Stomach smooth muscle (tissue), 2 donors: ENCODE data around the gene EAF2.

ENCODE experiments used
- H3K27ac ChIP-seq: one replicate; pipeline ENCODE4 v1.7.0; 2013; ENCODE audit warnings: mild to moderate bottlenecking, low read length, inconsistent platforms
- H3K27me3 ChIP-seq, 2 donors: one replicate each; pipeline ENCODE4 v1.7.0; 2013; ENCODE audit warnings: low read length in 2 of 2; ENCODE audit not compliant: insufficient read depth in 2 of 2, control insufficient read depth in 1 of 2
- H3K36me3 ChIP-seq, 2 donors: one replicate each; pipeline ENCODE4 v1.7.0; 2013; ENCODE audit warnings: low read length in 2 of 2; ENCODE audit not compliant: control insufficient read depth in 2 of 2, insufficient read depth in 2 of 2
- H3K4me1 ChIP-seq: one replicate; pipeline ENCODE4 v1.7.0; 2013; ENCODE audit warnings: low read length; ENCODE audit not compliant: control insufficient read depth, insufficient read depth
- H3K4me3 ChIP-seq, 2 donors: one replicate each; pipeline ENCODE4 v1.7.0; 2013; ENCODE audit warnings: low read length in 2 of 2
- H3K9ac ChIP-seq, 2 donors: one replicate each; pipeline ENCODE4 v1.7.0; 2013; ENCODE audit warnings: low read length in 2 of 2, mild to moderate bottlenecking in 1 of 2
- H3K9me3 ChIP-seq, 2 donors: one replicate each; pipeline ENCODE4 v1.7.0; 2013; ENCODE audit warnings: low read length in 2 of 2; ENCODE audit not compliant: control insufficient read depth in 2 of 2
- donor health status: healthy.
- donor health status: Pancreatic carcinoma.

Gene EAF2

DNA sequence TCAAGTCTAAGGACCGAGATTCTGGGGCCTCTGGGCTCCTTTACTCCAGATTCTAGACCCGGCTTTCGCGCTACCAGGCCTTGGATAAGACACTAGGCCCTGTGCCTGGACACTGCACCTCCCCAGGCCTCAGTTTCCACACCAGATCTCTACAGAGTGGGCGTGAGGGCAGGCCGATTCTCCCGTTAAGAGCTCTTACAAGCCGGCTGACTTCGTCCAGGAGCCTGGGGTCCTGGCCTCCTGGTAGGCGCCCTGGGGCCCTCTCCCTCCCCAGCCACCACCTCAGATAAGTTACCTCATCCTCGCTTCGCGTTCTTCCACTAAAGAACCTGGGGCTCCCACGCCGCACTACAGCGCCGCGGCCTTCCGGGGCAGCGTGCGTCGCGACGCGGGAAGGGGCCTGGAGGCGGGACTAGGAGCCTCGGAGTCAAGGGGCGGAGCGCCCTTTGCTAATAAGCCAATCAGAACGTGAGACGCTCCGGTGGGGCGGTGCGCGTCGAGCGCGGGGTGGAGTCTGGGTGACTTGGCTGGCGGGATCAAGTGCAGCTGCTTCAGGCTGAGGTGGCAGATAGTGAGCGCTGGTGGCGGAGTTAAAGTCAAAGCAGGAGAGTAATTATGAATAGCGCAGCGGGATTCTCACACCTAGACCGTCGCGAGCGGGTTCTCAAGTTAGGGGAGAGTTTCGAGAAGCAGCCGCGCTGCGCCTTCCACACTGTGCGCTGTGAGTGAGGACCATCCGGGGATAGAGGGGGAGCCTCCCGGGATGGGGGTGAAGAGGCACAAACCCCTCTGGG is at the start of gene EAF2, which contains the start of gene IQCB1:
EAF2 (plus strand) TSS at position 539 of the 794 bp plus-strand sequence; CDS start at position 616, 77 bp downstream.
IQCB1 (minus strand) TSS at position 390 of the 794 bp plus-strand sequence. CDS start 6,100 bp downstream, outside the sequence.
- Histone ChIP-seq H3K36me3 (no peaks in the 10 kb centered on the region), H3K4me3 (peak within 1 kb of the TSS; percentile 84 to 88), H3K9me3 (no peaks in the 10 kb centered on the region), H3K9ac (peak within 1 kb of the TSS; percentile 86 to 95), H3K27ac (peak within 1 kb of the TSS; percentile 58), H3K27me3 (no peaks in the 10 kb centered on the region), H3K4me1 (peaks cover 10% of the 10 kb centered on the region)

DNA sequence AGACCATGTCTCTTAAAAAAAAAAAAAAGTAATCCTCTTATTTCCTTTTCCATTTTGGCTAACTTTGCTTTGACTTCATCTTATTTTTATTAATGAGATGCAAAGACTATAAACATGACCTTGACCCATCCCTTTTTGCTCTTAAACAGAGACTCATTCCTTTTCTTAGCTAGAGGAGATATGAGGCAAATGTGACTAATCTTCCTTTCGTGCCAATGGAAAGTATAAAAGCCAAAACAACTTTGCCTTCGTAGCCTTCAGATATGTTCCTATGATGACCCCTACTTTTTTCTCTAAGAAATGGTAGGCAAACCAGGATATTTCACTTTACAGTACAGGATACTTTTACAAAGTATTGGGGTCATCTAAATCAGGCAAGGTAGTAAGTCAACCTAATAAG is 48.5 kb upstream of the EAF2 start:
- no peaks in the 10 kb centered on the region for H3K9me3 ChIP-seq

DNA sequence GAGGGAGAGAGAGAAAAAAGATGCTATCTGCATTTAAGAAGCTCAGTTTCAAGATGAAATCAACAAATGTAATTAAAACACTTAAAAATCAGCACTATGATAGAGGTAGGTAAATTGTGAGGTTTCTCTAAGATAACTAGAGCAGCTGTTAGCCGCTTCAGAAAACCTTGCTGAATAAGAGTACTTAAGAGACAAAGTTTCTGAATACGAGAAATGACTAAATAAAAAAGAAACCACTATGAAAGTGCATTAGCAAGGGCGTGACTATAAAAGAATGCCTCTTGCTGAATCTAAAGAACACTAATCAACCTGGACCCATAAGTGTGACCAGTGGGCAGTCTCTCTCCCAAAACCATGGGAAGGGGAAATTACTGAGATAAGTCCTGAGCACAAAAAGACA is 41.9 kb upstream of the EAF2 start:
- Histone ChIP-seq H3K36me3 (peaks cover 0 to 17% of the 10 kb centered on the region in 2 donors), H3K27ac (no peak overlapping the region), H3K4me3 (no peak overlapping the region), H3K4me1 (no peaks in the 10 kb centered on the region), H3K9me3 (no peaks in the 10 kb centered on the region), H3K9ac (no peak overlapping the region), H3K27me3 (no peaks in the 10 kb centered on the region)

More for the DNA sequence above, 48.5 kb upstream of the EAF2 start:
- no peaks in the 10 kb centered on the region for H3K4me1 ChIP-seq
- H3K27ac ChIP-seq = no peak overlapping the region
- H3K27me3 ChIP-seq = no peaks in the 10 kb centered on the region
- H3K36me3 ChIP-seq = peaks cover 2 to 24% of the 10 kb centered on the region in 2 donors
- no peak overlapping the region for H3K9ac ChIP-seq
- H3K4me3 ChIP-seq = no peak overlapping the region

DNA sequence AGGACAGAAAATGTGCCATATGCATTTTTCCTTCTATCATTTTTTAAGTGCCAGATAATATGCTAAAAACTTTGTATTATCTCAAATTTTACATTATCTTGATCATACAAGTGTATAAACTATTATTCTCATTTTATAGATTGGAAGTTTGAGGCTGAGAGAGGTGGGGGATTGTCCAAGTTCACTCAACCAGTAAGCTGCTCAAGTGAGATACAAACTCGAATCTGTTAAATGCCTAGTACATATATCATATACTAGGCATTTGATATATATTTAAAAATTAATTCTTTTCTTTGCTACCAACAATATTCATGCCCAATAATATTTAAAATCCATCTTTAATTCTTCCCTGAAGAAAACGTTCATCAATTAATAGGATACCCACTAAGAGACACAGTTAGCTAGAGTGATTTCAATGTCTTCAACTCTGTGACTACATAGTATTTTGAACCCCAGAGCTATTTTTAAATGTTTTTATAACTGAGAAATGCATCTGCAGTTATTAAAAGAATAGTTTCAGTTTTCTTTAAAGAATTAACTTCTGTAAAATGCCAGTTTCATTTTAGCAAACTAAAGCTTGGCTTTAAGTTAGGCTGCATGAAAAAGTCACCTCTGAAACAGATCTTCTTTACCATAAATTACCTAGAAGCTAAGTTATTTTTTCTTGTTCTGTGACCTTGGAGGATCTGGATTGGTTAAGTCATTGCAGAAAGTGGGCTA is 40.6 kb upstream of the EAF2 start:
- no peaks in the 10 kb centered on the region for H3K27me3 ChIP-seq
- H3K9me3 ChIP-seq = no peaks in the 10 kb centered on the region
- no peak overlapping the region for H3K9ac ChIP-seq
- no peaks in the 10 kb centered on the region for H3K4me1 ChIP-seq
- no peak overlapping the region for H3K27ac ChIP-seq
- H3K36me3 ChIP-seq = peaks cover 0 to 4% of the 10 kb centered on the region in 2 donors
- H3K4me3 ChIP-seq = no peak overlapping the region

DNA sequence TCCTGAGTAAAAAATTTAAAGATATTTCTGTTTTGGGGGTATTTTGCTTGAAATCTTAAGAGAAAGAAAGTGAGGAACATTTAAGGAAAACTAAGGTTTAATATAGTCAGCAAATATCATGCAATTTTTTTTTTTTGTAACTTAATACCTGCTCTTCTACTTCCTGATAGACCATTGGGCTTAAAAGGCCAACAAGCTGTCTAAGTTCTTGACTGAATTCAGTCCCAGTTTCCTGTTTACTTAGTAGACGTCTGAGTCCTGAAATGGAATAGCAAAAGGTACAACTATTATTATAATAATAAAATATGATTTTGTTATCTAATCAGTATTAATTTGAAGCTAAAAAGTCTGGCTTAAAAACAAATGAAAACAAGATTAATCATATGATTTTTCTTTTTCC is 38.0 kb upstream of the EAF2 start:
- Histone ChIP-seq H3K27me3 (no peaks in the 10 kb centered on the region), H3K27ac (no peak overlapping the region), H3K4me1 (no peaks in the 10 kb centered on the region), H3K9ac (no peak overlapping the region), H3K4me3 (no peak overlapping the region), H3K9me3 (no peaks in the 10 kb centered on the region), H3K36me3 (peaks cover 0 to 2% of the 10 kb centered on the region in 2 donors)

DNA sequence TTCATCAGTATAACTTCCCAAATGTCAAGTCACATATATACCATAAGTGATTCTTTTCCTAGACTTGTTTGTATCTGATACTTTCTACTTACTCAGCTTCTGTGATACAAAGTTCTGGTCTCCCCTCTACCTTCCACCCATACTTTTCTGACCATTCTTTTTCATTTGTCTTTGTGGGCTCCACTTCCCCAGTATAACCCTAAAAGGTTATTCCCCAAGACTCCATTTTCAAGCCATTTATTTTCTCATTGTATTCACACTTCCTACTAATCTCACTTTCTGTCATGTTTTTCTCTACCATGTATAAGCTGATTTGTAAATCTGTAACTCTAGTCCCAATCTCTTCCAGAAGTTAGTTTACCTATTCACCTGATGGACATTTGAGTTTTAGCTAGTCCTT is 34.1 kb upstream of the EAF2 start:
- Histone ChIP-seq H3K36me3 (peaks cover 2 to 8% of the 10 kb centered on the region in 2 donors), H3K9me3 (no peaks in the 10 kb centered on the region), H3K4me1 (no peaks in the 10 kb centered on the region), H3K27ac (no peak overlapping the region), H3K27me3 (no peaks in the 10 kb centered on the region), H3K4me3 (no peak overlapping the region), H3K9ac (no peak overlapping the region)

DNA sequence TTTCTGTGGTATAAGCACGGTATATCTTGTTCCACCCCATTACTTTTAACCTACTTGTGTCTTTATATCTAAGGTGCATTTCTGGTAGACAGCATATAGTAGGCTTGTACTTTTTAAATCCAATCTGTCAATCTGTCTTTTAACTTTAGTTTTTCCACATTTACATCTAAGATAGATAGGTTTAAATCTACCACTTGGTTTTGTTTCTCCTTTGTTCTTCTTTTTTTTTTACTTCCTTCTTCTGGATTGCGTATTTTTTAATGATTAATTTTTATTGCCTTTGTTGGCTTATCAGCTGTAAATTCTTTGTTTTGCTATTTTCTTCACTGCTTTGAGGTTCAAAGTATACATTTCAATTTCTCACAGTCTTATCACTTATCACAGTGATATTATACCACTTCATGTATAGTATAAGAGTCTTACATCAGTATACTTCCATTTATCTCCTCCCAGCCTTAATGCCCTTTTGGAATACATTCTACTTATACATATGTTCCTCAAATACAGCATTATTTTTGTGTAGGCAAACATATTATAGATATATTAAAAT is 31.2 kb upstream of the EAF2 start:
- no peaks in the 10 kb centered on the region for H3K9me3 ChIP-seq
- no peak overlapping the region for H3K9ac ChIP-seq
- H3K4me3 ChIP-seq = no peak overlapping the region
- no peaks in the 10 kb centered on the region for H3K4me1 ChIP-seq
- H3K27me3 ChIP-seq = no peaks in the 10 kb centered on the region
- peaks cover 5 to 16% of the 10 kb centered on the region in 2 donors for H3K36me3 ChIP-seq
- H3K27ac ChIP-seq = no peak overlapping the region

DNA sequence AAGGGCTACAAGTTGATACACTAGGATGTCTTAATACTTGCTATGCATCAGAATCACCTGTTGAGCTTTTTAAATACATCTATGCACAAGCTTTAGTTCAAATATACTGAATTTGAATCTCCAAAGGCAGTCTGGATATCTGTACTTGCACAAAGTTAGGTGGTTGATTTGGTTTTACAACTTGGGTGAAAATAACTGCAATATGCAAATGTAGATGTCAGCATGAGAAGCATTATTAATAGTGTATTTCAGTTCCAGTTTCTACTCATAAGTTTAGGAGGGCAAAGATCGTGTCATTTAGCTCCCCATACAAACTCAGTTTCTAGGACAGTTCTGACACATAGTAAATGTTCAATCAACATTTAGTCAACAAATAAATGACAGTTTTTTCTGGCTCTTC is 25.8 kb upstream of the EAF2 start:
- Histone ChIP-seq H3K9ac (no peak overlapping the region), H3K9me3 (no peaks in the 10 kb centered on the region), H3K4me3 (no peak overlapping the region), H3K27ac (no peak overlapping the region), H3K36me3 (peaks cover 10 to 16% of the 10 kb centered on the region in 2 donors), H3K4me1 (no peaks in the 10 kb centered on the region), H3K27me3 (no peaks in the 10 kb centered on the region)

DNA sequence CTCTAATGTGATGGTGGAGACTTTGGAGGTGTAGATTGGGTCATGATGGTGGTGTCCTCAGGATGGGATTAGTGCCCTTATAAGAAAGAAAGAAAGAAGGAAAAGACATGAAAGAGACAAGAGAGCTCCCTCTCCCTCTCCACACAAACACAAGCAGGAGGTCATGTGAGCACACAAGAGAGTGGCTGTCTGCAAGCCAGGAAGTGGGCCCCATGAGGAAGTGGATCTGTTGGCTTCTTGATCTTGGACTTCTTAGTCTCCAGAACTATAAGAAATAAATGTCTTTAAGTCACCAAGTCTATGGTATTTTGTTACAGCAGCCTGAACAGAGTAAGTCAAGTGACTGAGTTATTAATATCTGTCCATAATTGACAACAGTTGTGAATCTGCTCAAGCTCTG is 17.3 kb upstream of the EAF2 start:
- Histone ChIP-seq H3K27ac (no peak overlapping the region), H3K36me3 (peaks cover 6 to 18% of the 10 kb centered on the region in 2 donors), H3K9me3 (no peaks in the 10 kb centered on the region), H3K4me1 (no peaks in the 10 kb centered on the region), H3K9ac (no peak overlapping the region), H3K4me3 (no peak overlapping the region), H3K27me3 (no peaks in the 10 kb centered on the region)

DNA sequence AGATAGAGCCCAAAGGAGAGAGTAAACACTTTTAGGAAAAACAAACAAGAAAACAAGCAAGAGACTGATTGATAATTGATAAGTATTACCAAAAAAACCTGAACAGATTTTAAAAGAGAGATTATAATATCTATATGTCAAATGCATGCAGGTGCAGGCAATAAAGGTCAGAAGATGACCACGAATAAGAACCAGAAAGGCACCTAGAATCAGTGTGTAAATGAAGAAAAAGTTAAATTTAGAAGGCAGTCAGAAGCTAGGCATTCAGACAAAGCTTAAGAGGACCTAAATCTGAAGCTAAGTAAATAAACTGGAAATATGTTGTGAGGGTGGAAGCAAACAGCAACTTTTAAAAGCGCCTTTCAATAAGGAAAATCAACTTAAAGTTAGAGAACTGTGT is 16.4 kb upstream of the EAF2 start:
- H3K27me3 ChIP-seq = no peaks in the 10 kb centered on the region
- no peaks in the 10 kb centered on the region for H3K4me1 ChIP-seq
- no peaks in the 10 kb centered on the region for H3K9me3 ChIP-seq
- no peak overlapping the region for H3K27ac ChIP-seq
- H3K4me3 ChIP-seq = no peak overlapping the region
- no peak overlapping the region for H3K9ac ChIP-seq
- H3K36me3 ChIP-seq = peaks cover 6 to 21% of the 10 kb centered on the region in 2 donors
